Activated T-helper 9 cell treated with anti-CD3 and anti-CD28 coated beads, Interleukin-2, amount 50 U/mL, for 16 hours (primary cell): ENCODE results near the gene CCPG1.
"Not testable (repeated sequence)": the region's sequence is repeated elsewhere in the genome, so short reads cannot be mapped to it uniquely, and the experiment has no call there.

Source experiments
- DNase-seq: peaks from one replicate; pipeline ENCODE4 v3.0.0-alpha.2; 2020; ENCODE audit warnings: low read depth

Gene CCPG1

GRCh38 chr15:55408012-55408928 lies at the start of gene CCPG1, which contains the start of gene PIERCE2:
Gene CCPG1 (minus strand): TSS chr15:55408359. CDS start chr15:55389424, 18,935 bp downstream.
Gene PIERCE2 (plus strand): TSS chr15:55408495. CDS start chr15:55408769, 274 bp downstream.
- peak; percentile 81 for DNase-seq

- DNase-seq = no peak
Measured at GRCh38 chr15:55457401-55458022, 49.4 kb upstream of the CCPG1 start.

- DNase-seq = not testable (repeated sequence)
Measured at GRCh38 chr15:55447030-55447394, 38.9 kb upstream of the CCPG1 start.

GRCh38 chr15:55446379-55447029 lies 38.3 kb upstream of the CCPG1 start:
- not testable (repeated sequence) for DNase-seq

- DNase-seq = not testable (repeated sequence)
Measured at GRCh38 chr15:55445936-55446335, 37.8 kb upstream of the CCPG1 start.

- not testable (repeated sequence) for DNase-seq
Measured at GRCh38 chr15:55443141-55443540, 35.0 kb upstream of the CCPG1 start.

- DNase-seq = no peak
Measured at GRCh38 chr15:55434989-55435825, 27.0 kb upstream of the CCPG1 start.

- no peak for DNase-seq
Measured at GRCh38 chr15:55422089-55422488, 13.9 kb upstream of the CCPG1 start.

GRCh38 chr15:55420171-55420866 lies 12.2 kb upstream of the CCPG1 start:
- no peak for DNase-seq

- DNase-seq = not testable (repeated sequence)
Measured at GRCh38 chr15:55417678-55418077, 9.5 kb upstream of the CCPG1 start.

GRCh38 chr15:55408976-55409375 lies 817 bp upstream of the CCPG1 start:
- DNase-seq = not testable (repeated sequence)

GRCh38 chr15:55407498-55408011 lies 604 bp downstream of the CCPG1 start:
- no peak for DNase-seq

- DNase-seq = no peak
Measured at GRCh38 chr15:55403531-55403930, 4.6 kb downstream of the CCPG1 start.

GRCh38 chr15:55402707-55403106 lies 5.5 kb downstream of the CCPG1 start:
- no peak for DNase-seq

- no peak for DNase-seq
Measured at GRCh38 chr15:55401786-55402246, 6.3 kb downstream of the CCPG1 start.

GRCh38 chr15:55400050-55400449 lies 8.1 kb downstream of the CCPG1 start:
- DNase-seq = not testable (repeated sequence)

- no peak for DNase-seq
Measured at GRCh38 chr15:55398243-55398642, 9.9 kb downstream of the CCPG1 start.

GRCh38 chr15:55394694-55395093 lies 13.5 kb downstream of the CCPG1 start:
- no peak for DNase-seq

GRCh38 chr15:55389264-55389607 lies 18.9 kb downstream of the CCPG1 start:
- DNase-seq = no peak

- DNase-seq = no peak
Measured at GRCh38 chr15:55387027-55387426, 21.1 kb downstream of the CCPG1 start.

GRCh38 chr15:55383687-55384086 lies 24.5 kb downstream of the CCPG1 start:
- DNase-seq = no peak
